Hypothalamus (tissue), 51 donors: Measurements from ENCODE around the gene PRKAR1B.

ENCODE experiments used
- DNase-seq, 51 donors: peaks; one replicate each; lab custom pipeline; 2025; lab: John Stamatoyannopoulos, UW

The PRKAR1B gene

DNA sequence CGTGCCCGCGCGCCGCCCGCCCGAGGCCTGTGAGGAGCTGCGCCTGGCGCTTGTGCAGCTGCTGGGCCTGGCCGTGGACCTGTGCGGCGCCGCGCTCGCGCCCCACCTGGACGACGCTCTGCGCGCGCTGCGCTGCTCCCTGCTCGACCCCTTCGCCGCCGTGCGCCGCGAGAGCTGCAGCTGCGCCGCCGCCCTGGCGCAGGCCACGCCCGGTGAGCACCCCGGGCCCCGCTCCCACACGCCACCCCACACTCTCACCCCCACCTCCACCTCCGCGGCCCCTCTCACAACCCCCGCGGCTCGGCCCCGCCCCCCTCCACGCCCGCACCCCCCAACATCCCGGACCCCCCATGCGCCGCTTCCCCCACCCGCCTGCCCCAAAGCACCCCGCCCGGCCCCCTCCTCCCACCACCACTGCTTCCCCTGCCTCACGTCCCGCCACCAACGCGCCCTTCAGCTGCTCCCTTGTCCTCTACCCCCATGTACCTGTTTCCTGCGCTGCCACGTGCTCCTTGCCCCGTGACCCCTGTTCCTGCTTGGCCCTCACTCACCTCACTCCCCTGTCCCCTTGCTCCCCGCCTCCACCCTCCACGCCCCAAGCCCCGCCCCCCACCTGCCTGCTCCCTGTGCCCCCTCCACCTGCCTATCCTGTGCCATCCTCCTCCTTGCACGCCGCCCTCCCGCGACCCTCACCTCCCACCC lies at the start of gene PRKAR1B:
TSS of gene PRKAR1B (minus strand) at position 178 of the 702 bp plus-strand sequence. CDS start 15,776 bp downstream, outside the sequence.
- DNase-seq, result no peak

- no peak for DNase-seq
Observed at GRCh38 chr7:776381-776780, 49.3 kb upstream of the PRKAR1B start.

DNA sequence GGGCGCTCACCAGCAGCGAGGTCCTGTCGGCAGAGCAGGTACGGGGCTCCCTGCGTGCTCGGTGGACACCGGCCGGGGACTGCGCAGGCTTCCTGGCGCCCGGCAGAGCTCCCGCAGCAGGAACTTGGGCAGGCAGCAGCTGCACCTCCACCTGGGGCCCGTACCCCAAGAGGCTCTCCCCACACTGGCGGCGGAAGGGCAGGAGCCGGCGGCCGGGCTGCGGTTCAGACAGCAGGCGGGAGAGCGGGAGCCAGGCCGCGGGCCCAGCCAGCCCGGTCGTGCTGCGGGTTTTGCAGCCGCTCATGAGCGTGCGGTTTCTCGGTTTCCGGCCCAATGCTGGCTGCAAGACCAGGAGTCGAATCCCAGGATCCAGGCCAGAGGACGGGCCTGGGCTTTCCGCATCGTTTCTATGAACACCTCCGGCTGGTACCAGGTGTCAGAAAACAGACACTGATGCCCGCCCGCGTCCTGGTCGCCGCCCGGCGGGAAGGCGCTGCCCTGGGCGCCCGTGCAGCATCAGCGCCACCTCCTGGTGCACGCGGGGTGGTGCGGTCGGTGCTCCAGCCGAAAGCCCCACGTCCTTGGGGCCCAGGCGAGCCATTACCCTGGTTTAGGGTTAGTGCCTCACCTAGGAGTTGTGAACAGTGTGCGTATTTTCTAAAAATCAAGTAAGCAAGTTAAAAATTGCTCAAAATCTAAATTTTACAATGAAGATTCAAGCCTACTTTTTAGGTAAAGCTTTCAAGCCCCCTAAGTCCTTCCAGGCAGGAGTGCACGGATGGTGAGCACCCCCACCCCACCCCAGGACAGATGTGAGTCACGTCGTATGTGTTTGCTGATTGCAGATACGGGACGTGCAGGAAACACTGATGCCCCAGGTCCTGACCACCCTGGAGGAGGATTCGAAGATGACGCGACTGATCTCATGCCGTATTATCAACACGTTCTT lies 47.4 kb upstream of the PRKAR1B start:
- peak in 25 of 51 donors; percentile 6 to 72 (median 26) for DNase-seq

- DNase-seq, result no peak
Observed at GRCh38 chr7:773622-773915, 46.5 kb upstream of the PRKAR1B start.

- no peak for DNase-seq
Observed at GRCh38 chr7:772861-773621, 46.0 kb upstream of the PRKAR1B start.

GRCh38 chr7:772392-772791 lies 45.3 kb upstream of the PRKAR1B start:
- no peak for DNase-seq

- no peak for DNase-seq
Observed at GRCh38 chr7:772005-772294, 44.9 kb upstream of the PRKAR1B start.

- DNase-seq, result no peak
Observed at GRCh38 chr7:771234-772004, 44.3 kb upstream of the PRKAR1B start.

DNA sequence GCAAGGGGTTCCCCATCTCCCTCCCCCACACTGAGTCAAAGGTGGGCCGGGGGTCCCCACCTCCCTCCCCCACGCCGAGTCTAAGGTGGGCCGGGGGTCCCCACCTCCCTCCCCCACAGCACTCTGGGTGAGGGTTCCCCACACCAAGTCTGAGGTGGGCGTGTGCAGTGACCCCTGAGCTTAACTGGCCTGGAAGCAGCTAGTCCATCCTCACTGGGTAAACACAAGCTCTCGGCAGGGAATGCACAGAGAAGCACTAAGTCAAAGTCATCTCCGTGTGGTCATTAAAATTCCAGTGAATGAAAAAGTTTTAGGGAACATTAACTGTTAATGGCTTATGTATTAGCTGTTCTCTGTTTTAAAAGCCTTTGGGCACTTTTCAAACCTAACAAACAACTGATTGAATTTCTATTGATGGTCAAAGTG lies 43.7 kb upstream of the PRKAR1B start:
- DNase-seq, result no peak

- DNase-seq, result no peak
Observed at GRCh38 chr7:770336-770735, 43.3 kb upstream of the PRKAR1B start.

- peak in 31 of 51 donors; percentile 12 to 75 (median 39) for DNase-seq
Observed at GRCh38 chr7:768881-769504, 41.9 kb upstream of the PRKAR1B start.

GRCh38 chr7:767941-768731 lies 41.1 kb upstream of the PRKAR1B start:
- DNase-seq, result peak in 24 of 51 donors; percentile 9 to 68 (median 42)

DNA sequence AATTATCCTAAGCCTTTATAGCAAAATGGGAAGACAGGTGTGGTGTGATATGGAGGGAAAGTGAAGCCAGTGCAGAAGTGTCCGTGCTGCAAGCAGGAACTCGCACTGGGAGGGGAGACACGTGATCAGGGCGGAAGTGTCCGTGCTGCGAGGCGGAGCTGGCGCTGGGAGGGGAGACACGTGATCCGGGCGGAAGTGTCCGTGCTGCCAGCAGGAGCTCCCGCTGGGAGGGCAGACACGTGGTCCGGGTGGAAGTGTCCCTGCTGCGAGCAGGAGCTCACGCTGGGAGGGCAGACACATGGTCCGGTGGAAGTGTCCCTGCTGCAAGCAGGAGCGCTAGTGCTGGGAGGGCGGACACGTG lies 40.5 kb upstream of the PRKAR1B start:
- no peak for DNase-seq

DNA sequence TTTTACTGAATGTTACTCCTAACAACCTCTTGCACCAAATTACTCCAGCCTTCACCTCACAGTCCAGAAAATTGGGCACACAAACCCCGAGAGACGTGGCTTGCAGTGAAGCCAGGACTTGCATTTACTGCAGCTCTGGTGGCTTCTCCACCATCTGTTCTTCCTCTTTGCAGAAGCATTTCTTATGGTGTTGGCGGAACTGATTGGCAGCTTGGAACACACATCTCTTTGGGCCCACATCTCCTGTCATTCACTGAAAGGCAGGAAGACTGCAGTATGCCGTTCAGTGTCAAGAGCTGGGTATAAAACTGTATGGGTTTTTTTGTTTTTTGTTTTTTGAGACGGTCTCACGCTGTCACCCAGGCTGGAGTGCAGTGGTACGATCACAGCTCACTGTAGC lies 38.3 kb upstream of the PRKAR1B start:
- no peak for DNase-seq

- DNase-seq, result no peak
Observed at GRCh38 chr7:763762-764161, 36.7 kb upstream of the PRKAR1B start.

DNA sequence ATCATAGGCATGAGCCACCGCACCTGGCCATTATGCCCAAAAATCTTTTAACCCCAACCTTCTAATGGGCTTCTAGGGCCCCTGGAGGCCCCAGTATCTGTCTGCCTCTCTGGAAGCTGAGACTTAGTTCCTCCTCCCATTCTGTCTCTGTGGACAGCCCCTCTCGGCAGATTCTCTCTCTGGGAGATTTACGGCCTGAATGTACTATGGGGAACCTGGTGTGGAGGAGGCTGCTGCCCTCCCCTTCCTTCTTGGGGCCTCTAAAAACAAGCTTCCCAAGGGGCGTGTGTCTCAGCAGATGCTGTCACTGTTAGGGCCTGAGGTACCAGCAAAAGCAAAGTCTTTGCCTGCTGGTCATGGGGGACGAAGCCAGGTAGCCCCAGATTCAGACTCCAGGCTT lies 35.8 kb upstream of the PRKAR1B start:
- no peak for DNase-seq

GRCh38 chr7:761631-762030 lies 34.5 kb upstream of the PRKAR1B start:
- no peak for DNase-seq

- no peak for DNase-seq
Observed at GRCh38 chr7:761101-761500, 34.0 kb upstream of the PRKAR1B start.

DNA sequence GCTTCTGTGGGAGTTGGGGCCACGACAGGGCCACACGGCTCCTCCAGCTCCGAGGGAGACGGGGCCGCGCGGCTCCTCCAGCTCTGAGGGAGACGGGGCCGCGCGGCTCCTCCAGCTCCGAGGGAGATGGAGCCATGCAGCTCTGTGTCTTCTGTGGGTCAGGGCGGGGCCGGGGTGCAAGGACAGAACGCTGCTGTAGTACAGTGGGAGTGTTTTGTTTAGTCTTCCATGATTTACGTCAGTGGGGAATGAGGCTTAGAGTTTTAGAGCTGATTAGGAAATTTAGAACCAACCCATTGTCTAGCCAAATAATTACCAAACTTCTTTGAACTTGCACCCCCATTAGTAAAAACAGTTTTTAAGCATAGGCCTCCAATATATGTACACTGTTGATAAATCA lies 32.9 kb upstream of the PRKAR1B start:
- DNase-seq, result no peak
